NT2/D1 (cell line): ENCODE measurements around the gene CMTM5.
"Not testable (repeated sequence)": the region's sequence is repeated elsewhere in the genome, so short reads cannot be mapped to it uniquely, and the experiment has no call there.

Experiments
- DNase-seq: peaks from one replicate; pipeline ENCODE4 v3.0.0-alpha.2; 2011; ENCODE audit warnings: low read depth, low spot score
- H3K27me3 ChIP-seq: 2 replicates; pipeline ENCODE4 v1.6.0; 2011; ENCODE audit warnings: mild to moderate bottlenecking; ENCODE audit not compliant: insufficient read length, insufficient read depth
- H3K36me3 ChIP-seq: 2 replicates; pipeline ENCODE4 v1.6.1; 2011; ENCODE audit warnings: mild to moderate bottlenecking, low read length, mixed read lengths; ENCODE audit not compliant: insufficient read depth, insufficient read length
- H3K4me1 ChIP-seq: 2 replicates; pipeline ENCODE4 v1.5.1; 2011; ENCODE audit not compliant: insufficient read depth, insufficient read length
- H3K4me3 ChIP-seq: 2 replicates; pipeline ENCODE4 v1.5.1; 2011; ENCODE audit warnings: low read depth; ENCODE audit not compliant: insufficient read length
- H3K9ac ChIP-seq: 2 replicates; pipeline ENCODE4 v1.6.0; 2011; ENCODE audit warnings: low read depth; ENCODE audit not compliant: insufficient read length
- H3K9me3 ChIP-seq: 2 replicates; pipeline ENCODE4 v1.5.1; 2011; ENCODE audit warnings: mild to moderate bottlenecking, low read length; ENCODE audit not compliant: insufficient read depth
- SUZ12 ChIP-seq: IDR thresholded peaks from 2 replicates; pipeline ENCODE4 v1.6.1; 2011; ENCODE audit not compliant: insufficient read length, insufficient read depth; ENCODE audit errors: extremely low read depth
- YY1 ChIP-seq: IDR thresholded peaks from 2 replicates; pipeline ENCODE4 v1.6.1; 2011; ENCODE audit not compliant: insufficient read length, insufficient read depth
- ZNF274 ChIP-seq: IDR thresholded peaks from 2 replicates; pipeline ENCODE4 v1.6.1; 2011; ENCODE audit warnings: mild to moderate bottlenecking, low read depth, low read length

Gene CMTM5

DNA sequence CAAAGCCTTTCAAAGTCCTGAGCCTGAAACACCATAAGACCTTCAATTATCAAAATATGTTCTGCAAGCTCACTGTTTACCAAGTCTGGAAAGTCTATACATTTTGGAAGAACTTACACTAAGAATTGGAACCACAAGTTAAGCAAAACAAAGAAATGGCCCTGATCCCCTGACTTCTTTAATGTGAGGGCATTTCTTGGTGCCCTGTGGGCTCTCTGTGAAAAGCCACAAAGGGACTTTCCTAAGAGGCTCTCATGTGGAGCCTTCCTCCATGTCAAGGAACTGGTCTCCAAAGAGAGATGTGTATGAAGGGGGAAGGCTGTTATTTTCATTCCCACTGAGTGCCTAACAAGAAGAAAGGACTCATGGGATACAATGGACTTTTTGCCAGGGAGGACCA is 44.7 kb downstream of the CMTM5 start:
- TF ChIP-seq SUZ12 (no peak), YY1 (no peak), ZNF274 (no peak)
- Histone ChIP-seq H3K27me3 (no peaks in the 10 kb centered on the region), H3K9me3 (no peaks in the 10 kb centered on the region), H3K4me1 (no peaks in the 10 kb centered on the region), H3K4me3 (no peak overlapping the region), H3K36me3 (no peaks in the 10 kb centered on the region), H3K9ac (no peak overlapping the region)
- no peak for DNase-seq

DNA sequence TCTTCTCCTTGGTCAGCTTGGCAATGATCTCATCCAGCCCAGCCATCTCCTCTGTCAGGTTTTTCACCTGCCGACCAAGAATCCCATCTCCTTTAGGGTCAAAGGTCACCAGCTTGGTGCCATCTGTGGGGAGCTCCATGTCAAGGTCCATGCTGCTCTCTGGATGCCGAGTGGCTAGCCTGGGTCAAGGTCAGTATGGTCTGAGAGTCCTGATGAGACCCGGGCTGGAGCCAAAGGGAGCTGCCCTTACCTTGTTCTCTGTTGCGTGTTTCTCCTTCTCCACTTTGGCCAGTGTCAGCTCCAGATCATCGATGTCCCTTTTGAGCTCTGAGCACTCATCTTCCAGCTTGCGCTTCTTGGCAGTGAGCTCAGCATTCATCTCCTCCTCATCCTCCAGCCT is 46.8 kb downstream of the CMTM5 start:
- no peaks in the 10 kb centered on the region for H3K27me3 ChIP-seq
- TF ChIP-seq ZNF274 (no peak), SUZ12 (no peak), YY1 (no peak)
- H3K36me3 ChIP-seq: no peaks in the 10 kb centered on the region
- no peaks in the 10 kb centered on the region for H3K4me1 ChIP-seq
- H3K9me3 ChIP-seq: no peaks in the 10 kb centered on the region
- no peak overlapping the region for H3K4me3 ChIP-seq
- no peak overlapping the region for H3K9ac ChIP-seq
- DNase-seq: no peak

DNA sequence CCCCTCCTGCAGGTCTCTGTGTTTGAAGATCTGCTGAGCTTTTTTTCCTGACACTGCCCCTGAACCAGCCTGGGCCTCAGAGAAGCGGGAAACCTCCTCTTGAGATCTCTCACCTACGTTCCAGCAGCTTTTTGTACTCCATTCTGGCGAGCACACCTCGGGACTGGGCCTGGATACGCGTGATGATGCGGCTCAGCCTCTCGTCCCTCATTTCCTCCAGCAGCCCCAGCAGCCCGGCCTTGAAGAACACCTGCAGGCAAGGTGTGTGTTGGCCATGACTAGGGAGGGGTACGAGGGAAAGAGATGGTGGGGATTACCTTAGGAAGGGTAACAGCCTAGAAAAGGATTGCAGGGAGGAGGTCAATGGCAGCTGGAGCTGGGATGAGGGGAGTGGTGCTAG is 48.3 kb downstream of the CMTM5 start:
- Histone ChIP-seq H3K9me3 (no peaks in the 10 kb centered on the region), H3K4me3 (no peak overlapping the region), H3K9ac (no peak overlapping the region), H3K27me3 (no peaks in the 10 kb centered on the region), H3K4me1 (no peaks in the 10 kb centered on the region), H3K36me3 (no peaks in the 10 kb centered on the region)
- no peak for DNase-seq
- no peak for TF ChIP-seq YY1
- TF ChIP-seq ZNF274: no peak
- TF ChIP-seq SUZ12: no peak

DNA sequence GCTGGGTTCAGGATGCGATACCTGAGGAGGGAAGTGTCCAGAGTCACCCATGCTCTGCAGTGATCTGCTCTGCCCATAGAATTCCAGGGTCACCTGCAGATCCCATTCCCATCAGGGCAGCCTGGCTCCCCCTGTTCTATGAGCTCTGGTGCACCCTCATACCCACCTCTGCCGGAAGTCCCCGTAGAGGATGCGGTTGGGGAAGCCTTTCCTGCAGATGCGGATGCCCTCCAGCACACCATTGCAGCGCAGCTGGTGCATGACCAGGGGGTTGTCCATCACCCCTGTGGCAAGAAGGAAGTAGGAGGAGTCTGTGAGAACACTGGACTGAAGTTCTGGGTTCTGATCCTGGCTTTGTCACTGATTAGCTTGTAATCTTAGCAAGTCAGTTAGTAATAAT is 49.0 kb downstream of the CMTM5 start:
- H3K4me1 ChIP-seq, H3K27me3 ChIP-seq, H3K4me3 ChIP-seq, DNase-seq, H3K36me3 ChIP-seq, H3K9ac ChIP-seq, H3K9me3 ChIP-seq: not testable (repeated sequence)

DNA sequence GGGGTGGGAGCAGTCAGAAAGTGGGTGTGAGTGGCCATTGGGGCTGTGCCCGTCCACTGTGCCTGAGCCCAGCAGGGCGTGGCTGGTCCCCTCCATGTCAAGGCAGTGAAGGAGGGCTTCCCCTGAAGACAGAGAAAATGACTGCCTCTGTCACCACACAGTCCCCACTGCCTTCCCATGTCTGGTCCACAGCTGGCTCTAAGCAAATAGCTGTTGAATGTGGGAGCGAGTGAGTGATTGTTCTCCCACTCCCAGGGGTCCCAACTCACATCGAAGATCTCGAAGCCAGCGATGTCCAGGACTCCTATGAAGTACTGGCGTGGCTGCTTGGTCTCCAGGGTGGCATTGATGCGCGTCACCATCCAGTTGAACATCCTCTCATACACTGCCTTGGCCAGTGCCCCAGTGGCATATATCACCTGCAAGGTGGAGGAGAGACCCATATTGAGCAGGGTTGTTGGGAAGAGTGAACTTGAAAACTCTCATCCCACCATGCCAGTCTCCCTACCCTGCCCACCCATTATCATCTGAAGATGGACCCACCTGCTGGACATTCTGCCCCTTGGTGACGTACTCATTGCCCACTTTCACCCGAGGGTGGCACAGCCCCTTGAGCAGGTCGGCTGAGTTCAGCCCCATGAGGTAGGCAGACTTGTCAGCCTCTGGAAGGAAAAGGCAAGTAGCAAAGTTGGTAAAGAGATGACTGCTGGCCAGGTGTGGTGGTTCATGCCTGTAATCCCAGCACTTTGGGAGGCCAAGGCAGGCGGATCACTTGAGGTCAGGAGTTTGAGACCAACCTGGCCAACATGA is 52.0 kb downstream of the CMTM5 start:
- DNase-seq: no peak
- Histone ChIP-seq H3K27me3 (no peaks in the 10 kb centered on the region), H3K9me3 (no peaks in the 10 kb centered on the region), H3K4me1 (peaks cover 4% of the 10 kb centered on the region), H3K36me3 (no peaks in the 10 kb centered on the region), H3K4me3 (no peak overlapping the region), H3K9ac (no peak overlapping the region)
- TF ChIP-seq ZNF274 (no peak), YY1 (no peak), SUZ12 (no peak)
